Upper lobe of right lung (tissue), 1 donor: Measurements from ENCODE around the gene CLCN5. TPM values are rescaled to one million over a fixed set of nuclear protein-coding genes. Genes with fewer than 3 reads are reported as not detected.

Experiments
- ATAC-seq: fragments of 200-7000 bp; cut with Tn5 transposase; one replicate; pipeline ENCODE4 v1.9.1; 2020; ENCODE audit warnings: mild to moderate bottlenecking, moderate library complexity
- DNase-seq: peaks from one replicate; pipeline ENCODE4 v3.0.0-alpha.2; 2020
- H3K27ac ChIP-seq: fragments of 200-600 bp; one replicate; pipeline ENCODE4 v1.8.0; 2022
- H3K27me3 ChIP-seq: fragments of 200-600 bp; one replicate; pipeline ENCODE4 v1.8.0; 2022; ENCODE audit warnings: mild to moderate bottlenecking
- H3K36me3 ChIP-seq: fragments of 200-600 bp; one replicate; pipeline ENCODE4 v1.8.0; 2022
- H3K4me1 ChIP-seq: fragments of 200-600 bp; one replicate; pipeline ENCODE4 v1.8.0; 2022
- H3K4me3 ChIP-seq: fragments of 200-600 bp; one replicate; pipeline ENCODE4 v1.8.0; 2022; ENCODE audit warnings: mild to moderate bottlenecking
- H3K9me3 ChIP-seq: fragments of 200-600 bp; one replicate; pipeline ENCODE4 v1.8.0; 2022
- intact Hi-C: fragments of 100-400 bp; cut with DNase I; formaldehyde crosslinking; loops from one replicate; pipeline ENCODE4 v1.11.0; 2022
- total RNA-seq: library from RNA; stranded (reverse); fragmentation: NEBNext Ultra II Directional; extraction: Animal tissue kit (Norgen Biotek cat#: 25700); gene quantifications from one replicate; pipeline ENCODE4 v1.2.1, GENCODE V29; 2021
- TF ChIP-seq, protein P1 (sequence below): fragments of 200-600 bp; IDR thresholded peaks from one replicate; pipeline ENCODE4 v1.8.0; 2022; ENCODE audit warnings: antibody characterized with exemption
- donor health status: DM: no; HTN: yes; CAD: no; lungs with severe emphysema.

CLCN5 gene
- total RNA-seq, 1 donor from 2014 or later, result 12.2 TPM

DNA sequence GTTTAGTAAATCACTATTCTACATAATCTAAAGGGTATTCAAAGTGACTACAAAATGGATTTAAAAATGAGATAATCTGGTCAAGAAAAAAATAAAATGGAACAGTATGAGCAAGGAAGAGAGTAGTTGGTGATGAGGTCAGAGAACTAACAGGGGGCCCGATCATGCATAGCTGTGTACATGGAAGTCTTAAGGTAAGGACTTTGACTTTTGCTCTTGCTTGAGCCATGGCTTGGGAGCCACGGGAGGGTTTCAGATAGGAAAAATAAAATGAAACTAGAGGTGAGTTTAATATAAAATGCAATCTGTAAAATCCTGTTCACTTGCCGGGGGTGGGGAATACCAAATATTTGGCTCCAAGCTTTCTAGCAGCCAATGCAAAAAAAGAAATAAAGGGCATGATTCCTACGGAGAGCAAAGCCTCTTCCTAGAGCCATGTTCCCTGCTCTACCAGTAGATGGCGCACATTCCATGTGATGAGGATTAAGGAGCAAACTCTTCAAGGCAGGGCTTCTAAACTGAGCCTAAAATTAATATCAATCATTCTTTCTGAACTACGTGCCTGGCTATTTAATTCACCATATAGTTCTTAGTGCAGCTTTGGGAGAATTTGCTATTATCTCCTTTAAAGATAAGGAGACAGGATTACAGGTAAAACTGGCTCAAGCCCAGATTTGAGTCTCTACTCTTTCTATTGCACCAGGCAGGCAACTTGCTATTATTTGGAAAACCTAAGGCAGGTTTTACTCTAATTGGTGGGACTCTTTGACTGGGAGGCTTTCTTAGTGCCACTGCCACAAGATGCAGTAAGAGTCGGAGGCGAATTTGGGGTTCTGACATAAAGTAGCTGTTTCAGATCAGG is 6.8 kb upstream of the CLCN5 start:
- DNase-seq (no peak), ATAC-seq (peak; percentile 85)
- Histone ChIP-seq H3K27ac (no peak overlapping the region), H3K4me3 (no peak overlapping the region), H3K9me3 (no peaks in the 10 kb centered on the region), H3K36me3 (no peaks in the 10 kb centered on the region), H3K4me1 (no peaks in the 10 kb centered on the region), H3K27me3 (no peaks in the 10 kb centered on the region)
- intact Hi-C loops, result no loop called here
- TF ChIP-seq, protein P1, sequence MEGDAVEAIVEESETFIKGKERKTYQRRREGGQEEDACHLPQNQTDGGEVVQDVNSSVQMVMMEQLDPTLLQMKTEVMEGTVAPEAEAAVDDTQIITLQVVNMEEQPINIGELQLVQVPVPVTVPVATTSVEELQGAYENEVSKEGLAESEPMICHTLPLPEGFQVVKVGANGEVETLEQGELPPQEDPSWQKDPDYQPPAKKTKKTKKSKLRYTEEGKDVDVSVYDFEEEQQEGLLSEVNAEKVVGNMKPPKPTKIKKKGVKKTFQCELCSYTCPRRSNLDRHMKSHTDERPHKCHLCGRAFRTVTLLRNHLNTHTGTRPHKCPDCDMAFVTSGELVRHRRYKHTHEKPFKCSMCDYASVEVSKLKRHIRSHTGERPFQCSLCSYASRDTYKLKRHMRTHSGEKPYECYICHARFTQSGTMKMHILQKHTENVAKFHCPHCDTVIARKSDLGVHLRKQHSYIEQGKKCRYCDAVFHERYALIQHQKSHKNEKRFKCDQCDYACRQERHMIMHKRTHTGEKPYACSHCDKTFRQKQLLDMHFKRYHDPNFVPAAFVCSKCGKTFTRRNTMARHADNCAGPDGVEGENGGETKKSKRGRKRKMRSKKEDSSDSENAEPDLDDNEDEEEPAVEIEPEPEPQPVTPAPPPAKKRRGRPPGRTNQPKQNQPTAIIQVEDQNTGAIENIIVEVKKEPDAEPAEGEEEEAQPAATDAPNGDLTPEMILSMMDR, result peak; percentile 80

DNA sequence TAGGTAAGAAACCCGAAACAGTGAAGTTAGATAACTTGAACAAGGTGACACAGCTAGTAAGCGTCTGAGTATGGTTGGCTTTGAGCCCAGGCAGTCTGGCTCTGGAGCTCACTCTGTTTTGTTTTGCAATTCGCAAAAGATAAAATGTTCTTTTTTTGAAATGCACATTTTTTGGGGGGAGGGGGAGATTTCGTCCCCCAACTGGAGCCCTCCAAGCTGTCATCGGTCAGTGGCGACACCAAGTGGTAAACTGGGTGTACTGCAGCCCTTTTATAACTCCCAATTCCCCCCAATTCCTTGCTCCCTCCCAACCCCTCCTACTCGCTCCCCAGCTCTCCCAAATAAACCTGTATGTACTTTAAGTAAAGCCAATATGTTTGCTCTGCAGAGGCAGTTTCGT is 2.8 kb upstream of the CLCN5 start:
- Histone ChIP-seq H3K4me3 (no peak overlapping the region), H3K27ac (no peak overlapping the region), H3K4me1 (no peaks in the 10 kb centered on the region), H3K36me3 (no peaks in the 10 kb centered on the region), H3K27me3 (no peaks in the 10 kb centered on the region), H3K9me3 (no peaks in the 10 kb centered on the region)
- no peak for DNase-seq
- intact Hi-C loops, result no loop called here
- peak; percentile 27 for ATAC-seq
- TF ChIP-seq, protein P1, result peak; percentile 82

DNA sequence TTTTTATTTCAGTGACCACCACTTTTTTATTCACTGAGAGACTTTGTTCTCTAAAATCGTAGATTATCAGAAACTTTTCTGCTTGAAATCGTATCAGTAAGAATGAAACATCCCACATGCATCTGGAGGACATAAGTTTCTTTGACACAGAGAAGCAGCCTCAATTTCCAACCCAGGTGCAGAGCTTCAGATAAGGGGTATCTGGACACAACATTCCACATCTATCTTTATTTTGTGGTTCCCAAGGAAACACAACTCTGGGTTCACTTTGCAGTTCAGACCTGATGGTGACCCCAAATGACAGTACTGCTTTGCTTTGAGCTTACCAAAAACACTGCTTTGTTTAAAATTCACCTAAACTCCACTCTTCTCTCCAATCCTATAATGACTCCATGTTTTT is 1.3 kb upstream of the CLCN5 start:
- no peaks in the 10 kb centered on the region for H3K9me3 ChIP-seq
- no peaks in the 10 kb centered on the region for H3K27me3 ChIP-seq
- no peaks in the 10 kb centered on the region for H3K36me3 ChIP-seq
- DNase-seq (no peak), ATAC-seq (no peak)
- no peak overlapping the region for H3K27ac ChIP-seq
- H3K4me1 ChIP-seq, result no peaks in the 10 kb centered on the region
- TF ChIP-seq, protein P1, result no peak
- H3K4me3 ChIP-seq, result no peak overlapping the region
- intact Hi-C loops, result no loop called here

DNA sequence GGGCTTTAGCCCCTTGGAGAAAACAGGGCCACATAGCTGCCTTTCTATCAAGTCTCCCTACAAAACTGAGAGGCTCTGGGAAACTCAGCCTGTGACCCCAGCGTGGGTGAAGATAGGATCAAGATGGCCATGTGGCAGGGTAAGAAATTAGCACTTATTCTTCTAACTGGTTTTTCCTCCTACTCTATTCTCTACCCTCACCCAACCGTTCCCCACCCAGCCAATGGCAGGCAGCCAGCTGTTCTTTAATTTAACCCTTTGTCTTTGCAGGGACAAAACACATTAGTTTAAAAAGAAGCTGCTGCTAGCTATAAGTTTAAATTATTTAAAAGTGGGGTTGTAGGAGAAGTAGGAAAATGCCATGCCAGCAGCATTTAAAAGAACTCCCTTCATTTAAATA is 2.8 kb downstream of the CLCN5 start:
- no peak overlapping the region for H3K27ac ChIP-seq
- no peak overlapping the region for H3K4me3 ChIP-seq
- no peaks in the 10 kb centered on the region for H3K27me3 ChIP-seq

DNA sequence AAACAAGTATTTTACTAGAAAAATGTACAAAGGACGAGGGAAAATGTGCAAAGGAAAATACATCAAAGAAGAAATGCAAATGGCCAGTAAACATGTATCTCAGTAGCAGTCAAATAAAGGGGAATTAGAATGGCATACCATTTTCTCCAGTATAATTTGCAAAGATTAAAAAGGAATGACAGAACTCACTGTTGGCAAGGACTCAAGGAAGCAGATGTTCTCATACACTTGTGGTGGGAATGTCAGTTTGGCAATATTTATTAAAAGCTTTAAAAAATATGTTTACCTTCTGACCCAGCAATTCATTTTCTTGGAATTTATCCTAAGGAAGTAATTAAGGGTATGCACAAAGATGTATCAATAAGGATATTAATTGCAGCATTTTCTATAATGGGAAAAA is 7.6 kb downstream of the CLCN5 start:
- Histone ChIP-seq H3K36me3 (no peaks in the 10 kb centered on the region), H3K27me3 (no peaks in the 10 kb centered on the region), H3K4me3 (no peak overlapping the region), H3K9me3 (no peaks in the 10 kb centered on the region), H3K27ac (no peak overlapping the region), H3K4me1 (no peaks in the 10 kb centered on the region)
- ATAC-seq, result no peak
- intact Hi-C loops, result no loop called here
- TF ChIP-seq, protein P1, result no peak
- no peak for DNase-seq

More for the DNA sequence above, 2.8 kb downstream of the CLCN5 start:
- ATAC-seq (no peak), DNase-seq (no peak)
- TF ChIP-seq, protein P1, result no peak
- Histone ChIP-seq H3K9me3 (no peaks in the 10 kb centered on the region), H3K4me1 (no peaks in the 10 kb centered on the region), H3K36me3 (no peaks in the 10 kb centered on the region)
- intact Hi-C loops, result no loop called here
